ENCODE results near the gene GID8.

GID8 gene

GRCh38 chr20:62937268-62938104 is 461 bp upstream of the GID8 start:
- H3K27ac ChIP-seq, result peak overlapping the region; percentile 88
- peak; percentile 87 for DNase-seq (ENCODE audit: low read depth, low spot score)

GRCh38 chr20:62940875-62941274 is 2.9 kb downstream of the GID8 start:
- DNase-seq (ENCODE audit: low read depth, low spot score), result no peak
- no peak overlapping the region for H3K27ac ChIP-seq

GRCh38 chr20:62941792-62942191 is 3.8 kb downstream of the GID8 start:
- DNase-seq (ENCODE audit: low read depth, low spot score), result no peak
- no peak overlapping the region for H3K27ac ChIP-seq

- no peak overlapping the region for H3K27ac ChIP-seq
- no peak for DNase-seq (ENCODE audit: low read depth, low spot score)
Measured at GRCh38 chr20:62942456-62942855, 4.5 kb downstream of the GID8 start.

GRCh38 chr20:62943396-62943795 is 5.4 kb downstream of the GID8 start:
- no peak overlapping the region for H3K27ac ChIP-seq
- DNase-seq (ENCODE audit: low read depth, low spot score), result no peak

GRCh38 chr20:62944184-62944583 is 6.2 kb downstream of the GID8 start:
- H3K27ac ChIP-seq, result no peak overlapping the region
- DNase-seq (ENCODE audit: low read depth, low spot score), result no peak

GRCh38 chr20:62944746-62945145 is 6.8 kb downstream of the GID8 start:
- no peak for DNase-seq (ENCODE audit: low read depth, low spot score)
- H3K27ac ChIP-seq, result no peak overlapping the region

GRCh38 chr20:62945771-62946339 is 7.9 kb downstream of the GID8 start:
- no peak for DNase-seq (ENCODE audit: low read depth, low spot score)
- no peak overlapping the region for H3K27ac ChIP-seq

- H3K27ac ChIP-seq, result no peak overlapping the region
- no peak for DNase-seq (ENCODE audit: low read depth, low spot score)
Measured at GRCh38 chr20:62946918-62947317, 9.0 kb downstream of the GID8 start.

- H3K27ac ChIP-seq, result no peak overlapping the region
- DNase-seq (ENCODE audit: low read depth, low spot score), result no peak
Measured at GRCh38 chr20:62947532-62948300, 9.8 kb downstream of the GID8 start.

- DNase-seq (ENCODE audit: low read depth, low spot score), result no peak
- H3K27ac ChIP-seq, result no peak overlapping the region
Measured at GRCh38 chr20:62949153-62949821, 11.3 kb downstream of the GID8 start.

- DNase-seq (ENCODE audit: low read depth, low spot score), result no peak
- H3K27ac ChIP-seq, result no peak overlapping the region
Measured at GRCh38 chr20:62949962-62950361, 12.0 kb downstream of the GID8 start.

- DNase-seq (ENCODE audit: low read depth, low spot score), result no peak
- H3K27ac ChIP-seq, result no peak overlapping the region
Measured at GRCh38 chr20:62950741-62951140, 12.8 kb downstream of the GID8 start.

- no peak for DNase-seq (ENCODE audit: low read depth, low spot score)
- no peak overlapping the region for H3K27ac ChIP-seq
Measured at GRCh38 chr20:62951143-62951895, 13.4 kb downstream of the GID8 start.

- no peak for DNase-seq (ENCODE audit: low read depth, low spot score)
- no peak overlapping the region for H3K27ac ChIP-seq
Measured at GRCh38 chr20:62951896-62952372, 14.0 kb downstream of the GID8 start.

GRCh38 chr20:62952373-62952967 is 14.5 kb downstream of the GID8 start, which contains the start of gene SLC17A9:
TSS of gene SLC17A9 (plus strand) at chr20:62952709. CDS start at chr20:62952831, 122 bp downstream.
- H3K27ac ChIP-seq, result no peak within 1 kb of the TSS
- DNase-seq (ENCODE audit: low read depth, low spot score), result no peak

- DNase-seq (ENCODE audit: low read depth, low spot score), result no peak
Measured at GRCh38 chr20:62952968-62953838, 15.3 kb downstream of the GID8 start.

More at GRCh38 chr20:62952968-62953838, 15.3 kb downstream of the GID8 start:
- H3K27ac ChIP-seq, result no peak overlapping the region
